T-helper 2 cell treated with Interferon-gamma antibody and Interleukin-4, amounts not matched to agents 5 μg/mL and 100 μg/mL, for 36 hours (primary cell): Measurements from ENCODE around the gene FDPS.

Experiments used
- DNase-seq: peaks from one replicate; pipeline ENCODE4 v3.0.0; 2021; ENCODE audit warnings: low spot score
- H3K27ac Mint-ChIP-seq: one replicate; pipeline ENCODE4 v1.8.0; 2021; ENCODE audit warnings: mild to moderate bottlenecking, mixed read lengths
- H3K27me3 Mint-ChIP-seq: one replicate; pipeline ENCODE4 v1.8.0; 2021; ENCODE audit warnings: low read depth, mixed read lengths
- H3K36me3 Mint-ChIP-seq: one replicate; pipeline ENCODE4 v1.8.0; 2021; ENCODE audit warnings: low read depth, mixed read lengths
- H3K4me1 Mint-ChIP-seq: one replicate; pipeline ENCODE4 v1.8.0; 2021; ENCODE audit warnings: low read depth, mixed read lengths
- H3K4me3 Mint-ChIP-seq: one replicate; pipeline ENCODE4 v1.8.0; 2022; ENCODE audit warnings: mild to moderate bottlenecking, moderate library complexity, mixed read lengths
- H3K9me3 Mint-ChIP-seq: one replicate; pipeline ENCODE4 v1.8.0; 2021; ENCODE audit warnings: mixed read lengths

FDPS gene

GRCh38 chr1:155308493-155309422, at the start of gene FDPS:
Gene FDPS (plus strand): TSS chr1:155308866. CDS start chr1:155309790, 924 bp downstream.
- peak; percentile 99 for DNase-seq
- Mint-ChIP-seq H3K9me3 (no peaks in the 10 kb centered on the region), H3K4me1 (peaks cover 26% of the 10 kb centered on the region), H3K27me3 (no peaks in the 10 kb centered on the region), H3K27ac (peak within 1 kb of the TSS; percentile 95), H3K4me3 (peak within 1 kb of the TSS; percentile 98), H3K36me3 (peaks cover 40% of the 10 kb centered on the region)

GRCh38 chr1:155260276-155260675, 48.4 kb upstream of the FDPS start:
- Mint-ChIP-seq H3K4me1 (peaks cover 24% of the 10 kb centered on the region), H3K27me3 (no peaks in the 10 kb centered on the region), H3K9me3 (no peaks in the 10 kb centered on the region), H3K27ac (no peak overlapping the region), H3K36me3 (peaks cover 59% of the 10 kb centered on the region), H3K4me3 (no peak overlapping the region)
- no peak for DNase-seq

GRCh38 chr1:155261493-155261851, 47.2 kb upstream of the FDPS start:
- Mint-ChIP-seq H3K36me3 (peaks cover 64% of the 10 kb centered on the region), H3K4me1 (peaks cover 24% of the 10 kb centered on the region), H3K9me3 (no peaks in the 10 kb centered on the region), H3K27me3 (no peaks in the 10 kb centered on the region), H3K27ac (peak overlapping the region; percentile 89), H3K4me3 (peak overlapping the region; percentile 96)
- DNase-seq, result no peak

GRCh38 chr1:155261852-155262673, 46.6 kb upstream of the FDPS start, which contains the start of gene SCAMP3:
Gene SCAMP3 (minus strand): TSS chr1:155262360. CDS start chr1:155262151, 209 bp downstream.
- Mint-ChIP-seq H3K27ac (peak within 1 kb of the TSS; percentile 89), H3K27me3 (no peaks in the 10 kb centered on the region), H3K9me3 (no peaks in the 10 kb centered on the region), H3K4me3 (peak within 1 kb of the TSS; percentile 96), H3K4me1 (peaks cover 21% of the 10 kb centered on the region), H3K36me3 (peaks cover 64% of the 10 kb centered on the region)
- DNase-seq, result peak; percentile 92

- no peaks in the 10 kb centered on the region for H3K27me3 Mint-ChIP-seq
- H3K4me3 Mint-ChIP-seq, result peak overlapping the region; percentile 96
- H3K4me1 Mint-ChIP-seq, result peaks cover 23% of the 10 kb centered on the region
- peaks cover 67% of the 10 kb centered on the region for H3K36me3 Mint-ChIP-seq
- H3K27ac Mint-ChIP-seq, result peak overlapping the region; percentile 37
- no peak for DNase-seq
- no peaks in the 10 kb centered on the region for H3K9me3 Mint-ChIP-seq
Measured at GRCh38 chr1:155263067-155263466, 45.6 kb upstream of the FDPS start.

GRCh38 chr1:155266553-155266952, 42.1 kb upstream of the FDPS start:
- Mint-ChIP-seq H3K9me3 (no peaks in the 10 kb centered on the region), H3K27ac (no peak overlapping the region)

GRCh38 chr1:155267373-155267772, 41.3 kb upstream of the FDPS start:
- no peaks in the 10 kb centered on the region for H3K9me3 Mint-ChIP-seq
- no peak overlapping the region for H3K4me3 Mint-ChIP-seq
- peaks cover 80% of the 10 kb centered on the region for H3K36me3 Mint-ChIP-seq
- DNase-seq, result no peak
- no peak overlapping the region for H3K27ac Mint-ChIP-seq
- peaks cover 21% of the 10 kb centered on the region for H3K4me1 Mint-ChIP-seq
- no peaks in the 10 kb centered on the region for H3K27me3 Mint-ChIP-seq

More at GRCh38 chr1:155266553-155266952, 42.1 kb upstream of the FDPS start:
- peaks cover 78% of the 10 kb centered on the region for H3K36me3 Mint-ChIP-seq
- peaks cover 18% of the 10 kb centered on the region for H3K4me1 Mint-ChIP-seq
- DNase-seq, result no peak
- no peaks in the 10 kb centered on the region for H3K27me3 Mint-ChIP-seq
- H3K4me3 Mint-ChIP-seq, result no peak overlapping the region

GRCh38 chr1:155268630-155269029, 40.0 kb upstream of the FDPS start:
- no peak overlapping the region for H3K4me3 Mint-ChIP-seq
- H3K27me3 Mint-ChIP-seq, result no peaks in the 10 kb centered on the region
- peaks cover 76% of the 10 kb centered on the region for H3K36me3 Mint-ChIP-seq
- no peak overlapping the region for H3K27ac Mint-ChIP-seq
- no peak for DNase-seq
- no peaks in the 10 kb centered on the region for H3K9me3 Mint-ChIP-seq
- peaks cover 19% of the 10 kb centered on the region for H3K4me1 Mint-ChIP-seq

- no peak overlapping the region for H3K27ac Mint-ChIP-seq
- no peaks in the 10 kb centered on the region for H3K9me3 Mint-ChIP-seq
- H3K36me3 Mint-ChIP-seq, result peaks cover 69% of the 10 kb centered on the region
- no peak for DNase-seq
- no peaks in the 10 kb centered on the region for H3K27me3 Mint-ChIP-seq
- no peak overlapping the region for H3K4me3 Mint-ChIP-seq
- H3K4me1 Mint-ChIP-seq, result peaks cover 22% of the 10 kb centered on the region
Measured at GRCh38 chr1:155269381-155269780, 39.3 kb upstream of the FDPS start.

- H3K4me1 Mint-ChIP-seq, result peaks cover 31% of the 10 kb centered on the region
- DNase-seq, result no peak
- H3K4me3 Mint-ChIP-seq, result peak overlapping the region; percentile 93
Measured at GRCh38 chr1:155272466-155273342, 36.0 kb upstream of the FDPS start.

GRCh38 chr1:155273343-155274245, 35.1 kb upstream of the FDPS start, which contains the start of gene CLK2:
Gene CLK2 (minus strand): TSS chr1:155273504. CDS start chr1:155270977, 2,527 bp downstream.
- Mint-ChIP-seq H3K27ac (peak within 1 kb of the TSS; percentile 90), H3K27me3 (peaks cover 2% of the 10 kb centered on the region), H3K4me3 (peak within 1 kb of the TSS; percentile 93), H3K9me3 (no peaks in the 10 kb centered on the region), H3K4me1 (peaks cover 31% of the 10 kb centered on the region), H3K36me3 (peaks cover 35% of the 10 kb centered on the region)
- DNase-seq, result peak; percentile 98

More at GRCh38 chr1:155272466-155273342, 36.0 kb upstream of the FDPS start:
- Mint-ChIP-seq H3K9me3 (no peaks in the 10 kb centered on the region), H3K27me3 (no peaks in the 10 kb centered on the region), H3K27ac (peak overlapping the region; percentile 90), H3K36me3 (peaks cover 43% of the 10 kb centered on the region)

GRCh38 chr1:155277070-155277901, 31.4 kb upstream of the FDPS start, which contains the start of gene HCN3:
Gene HCN3 (plus strand): TSS chr1:155277463. CDS start chr1:155277591, 128 bp downstream.
- Mint-ChIP-seq H3K27ac (peak within 1 kb of the TSS; percentile 58), H3K27me3 (peaks cover 2% of the 10 kb centered on the region), H3K36me3 (peaks cover 7% of the 10 kb centered on the region), H3K4me1 (peaks cover 23% of the 10 kb centered on the region), H3K4me3 (peak within 1 kb of the TSS; percentile 83), H3K9me3 (no peaks in the 10 kb centered on the region)
- DNase-seq, result peak; percentile 95
